HG03135 (cell line): ENCODE measurements around the gene SSH2.

Experiments
- ATAC-seq: cut with Tn5 transposase; IDR thresholded peaks from one replicate; pipeline ENCODE4 v1.9.1; 2021; ENCODE audit warnings: mild to moderate bottlenecking, moderate library complexity; ENCODE audit not compliant: unreplicated experiment

Gene SSH2

DNA sequence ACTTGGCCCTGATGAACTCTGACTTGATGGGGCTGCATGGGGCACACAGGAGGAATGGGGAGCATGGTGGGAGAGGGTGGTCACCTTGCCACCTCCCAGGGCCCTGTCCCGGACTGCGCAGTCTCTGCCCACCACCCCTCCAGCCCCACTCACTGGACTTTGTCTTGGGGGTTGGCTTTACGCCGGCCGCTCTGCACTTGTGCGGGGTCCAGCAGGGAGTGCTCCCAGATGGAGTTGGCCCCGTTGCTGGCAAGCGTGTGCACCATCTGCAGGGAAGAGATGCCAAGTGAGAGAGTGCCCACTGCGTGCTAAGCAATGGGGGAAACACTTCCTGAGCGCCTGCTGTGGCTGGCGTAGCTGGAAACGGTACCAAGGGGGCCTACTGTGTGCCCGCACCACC is 347.3 kb downstream of the SSH2 start:
- ATAC-seq, result no peak

DNA sequence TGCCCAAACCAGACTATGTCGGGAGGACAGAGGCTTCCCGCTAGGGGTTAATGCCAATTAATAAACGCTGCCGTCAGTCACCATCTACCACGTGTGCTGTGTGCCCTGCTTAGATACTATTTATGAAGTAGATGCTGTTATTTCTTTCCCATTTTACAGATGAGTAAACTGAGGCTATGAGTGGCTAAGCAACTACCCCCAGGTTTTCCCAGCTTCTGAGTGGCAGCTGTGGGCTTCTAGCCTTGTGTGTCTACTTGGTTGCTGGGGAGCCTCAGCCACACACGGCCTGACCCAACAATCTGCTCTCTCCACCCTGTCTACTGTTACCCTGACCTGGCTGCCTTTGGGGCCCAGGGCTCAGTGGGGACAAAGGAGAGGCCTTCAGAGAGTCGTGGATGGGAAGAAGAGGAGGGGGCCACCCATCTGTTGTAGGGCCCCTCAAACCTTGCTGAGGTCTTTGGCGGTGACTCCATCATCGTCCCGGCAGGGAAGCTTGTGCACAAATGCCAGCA is 347.7 kb downstream of the SSH2 start:
- ATAC-seq, result no peak

DNA sequence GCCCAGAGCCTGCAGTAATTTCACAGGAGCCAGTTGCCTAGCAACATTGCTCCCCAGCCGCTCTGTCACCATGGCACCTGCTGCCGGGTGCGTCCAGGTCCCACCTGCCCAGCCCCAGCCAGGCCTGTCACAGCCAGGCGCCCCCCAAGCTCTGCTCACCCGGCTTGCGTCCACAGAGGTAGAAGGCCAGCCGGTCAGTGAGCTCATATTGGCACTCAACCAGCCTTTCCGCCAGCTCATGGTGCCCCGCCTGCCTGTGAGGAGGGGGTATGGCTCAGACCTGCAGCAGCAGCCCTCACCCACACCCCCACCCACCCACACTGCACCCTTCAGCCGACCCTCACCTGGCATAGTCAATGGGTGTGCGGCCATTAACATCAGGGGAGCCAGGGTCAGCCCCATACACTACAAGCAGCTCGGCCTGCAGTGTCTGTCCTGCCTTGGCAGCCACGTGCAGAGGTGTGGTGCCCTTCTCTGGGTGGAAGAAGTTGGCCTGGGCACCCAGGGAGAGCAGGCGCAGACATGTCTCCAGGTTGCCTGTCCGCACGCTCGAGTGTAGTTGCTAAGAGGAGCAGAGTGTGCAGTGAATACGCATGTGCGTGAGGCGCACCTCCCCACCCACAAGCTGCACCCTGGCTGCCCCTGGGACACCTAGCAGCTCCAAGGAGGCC is 348.3 kb downstream of the SSH2 start:
- ATAC-seq, result no peak

DNA sequence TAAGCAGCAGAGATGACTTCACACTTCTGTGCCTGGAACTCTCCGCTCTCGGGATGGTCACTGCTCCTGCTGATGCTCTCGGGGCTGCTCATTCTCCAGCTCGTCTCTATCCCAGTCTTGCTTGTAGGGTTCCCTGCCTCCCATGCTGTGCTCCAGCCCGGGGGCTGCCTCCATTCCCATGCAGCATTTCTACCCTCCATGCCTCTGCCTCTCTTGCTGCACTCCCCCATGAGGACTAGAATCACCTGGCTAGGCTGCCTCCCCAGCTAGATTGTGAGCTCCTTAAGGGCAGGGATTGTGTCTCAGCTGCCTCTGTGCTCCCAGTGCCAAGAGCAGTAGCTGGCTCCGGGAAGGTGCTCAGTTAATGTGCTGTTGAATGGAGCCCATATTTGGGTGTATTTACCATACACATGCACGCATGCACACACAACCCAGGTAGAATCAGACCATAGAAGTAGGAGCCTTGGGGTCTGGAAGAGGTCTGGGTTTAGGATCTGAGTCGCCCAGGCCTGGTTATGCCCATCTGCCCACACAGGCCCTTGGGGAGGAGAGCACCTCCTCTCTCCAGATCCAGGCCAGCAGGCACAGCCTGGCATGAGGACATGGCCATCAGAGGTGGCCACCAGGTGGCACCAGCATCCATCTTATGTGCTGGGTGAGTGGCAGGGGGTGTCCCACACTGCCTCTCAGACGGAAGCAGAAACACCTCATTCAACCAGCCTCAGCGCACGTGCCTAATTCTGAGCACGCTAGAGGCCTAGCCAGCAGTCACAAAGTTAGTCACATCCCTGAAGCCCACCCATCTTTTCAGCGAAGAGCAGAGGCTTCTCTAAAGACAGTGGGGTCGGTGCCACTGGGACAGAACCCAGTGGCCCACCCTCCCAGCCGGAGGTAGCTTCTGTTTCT is 349.9 kb downstream of the SSH2 start:
- ATAC-seq, result peak; percentile 78

DNA sequence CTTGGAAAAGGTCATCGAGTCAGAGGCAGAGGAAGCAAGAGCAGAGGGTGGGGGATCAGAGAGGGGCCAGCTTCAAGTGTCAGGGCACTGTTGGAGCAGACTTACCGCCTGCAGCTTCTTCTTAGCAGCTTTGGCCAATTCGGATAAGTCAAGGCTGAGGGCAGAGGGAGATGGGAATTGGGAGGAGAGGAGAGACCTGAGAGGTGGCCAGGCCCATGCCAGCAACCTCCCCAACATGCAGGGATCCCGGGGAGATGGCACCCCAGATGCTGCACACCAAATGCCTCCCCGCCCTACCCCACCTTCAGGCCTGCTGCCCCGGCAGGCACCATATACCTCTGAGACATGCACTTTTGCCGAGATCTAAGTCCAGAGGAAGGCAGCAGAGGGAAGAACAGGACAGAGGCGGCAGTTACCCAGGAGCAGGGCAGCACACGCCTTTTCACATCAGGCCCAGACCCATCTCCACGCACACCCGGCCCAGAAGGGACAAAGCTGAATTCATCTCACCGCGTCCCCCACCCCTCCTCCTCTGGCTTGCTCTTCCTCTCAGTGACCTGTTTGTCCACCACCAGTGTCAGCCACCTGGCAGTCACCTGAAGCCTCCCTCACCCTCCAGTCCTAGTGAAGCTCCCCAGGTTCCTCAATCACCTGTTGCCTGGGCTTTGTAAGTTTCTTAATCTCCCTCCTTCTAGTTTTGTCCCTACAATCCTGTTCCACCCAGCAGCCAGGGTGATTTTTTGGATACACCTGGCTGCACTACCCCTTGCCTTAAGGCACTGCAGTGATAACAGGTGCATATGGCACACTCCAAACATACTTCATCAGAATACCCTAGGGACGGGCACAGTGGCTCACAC is 351.2 kb downstream of the SSH2 start:
- no peak for ATAC-seq

DNA sequence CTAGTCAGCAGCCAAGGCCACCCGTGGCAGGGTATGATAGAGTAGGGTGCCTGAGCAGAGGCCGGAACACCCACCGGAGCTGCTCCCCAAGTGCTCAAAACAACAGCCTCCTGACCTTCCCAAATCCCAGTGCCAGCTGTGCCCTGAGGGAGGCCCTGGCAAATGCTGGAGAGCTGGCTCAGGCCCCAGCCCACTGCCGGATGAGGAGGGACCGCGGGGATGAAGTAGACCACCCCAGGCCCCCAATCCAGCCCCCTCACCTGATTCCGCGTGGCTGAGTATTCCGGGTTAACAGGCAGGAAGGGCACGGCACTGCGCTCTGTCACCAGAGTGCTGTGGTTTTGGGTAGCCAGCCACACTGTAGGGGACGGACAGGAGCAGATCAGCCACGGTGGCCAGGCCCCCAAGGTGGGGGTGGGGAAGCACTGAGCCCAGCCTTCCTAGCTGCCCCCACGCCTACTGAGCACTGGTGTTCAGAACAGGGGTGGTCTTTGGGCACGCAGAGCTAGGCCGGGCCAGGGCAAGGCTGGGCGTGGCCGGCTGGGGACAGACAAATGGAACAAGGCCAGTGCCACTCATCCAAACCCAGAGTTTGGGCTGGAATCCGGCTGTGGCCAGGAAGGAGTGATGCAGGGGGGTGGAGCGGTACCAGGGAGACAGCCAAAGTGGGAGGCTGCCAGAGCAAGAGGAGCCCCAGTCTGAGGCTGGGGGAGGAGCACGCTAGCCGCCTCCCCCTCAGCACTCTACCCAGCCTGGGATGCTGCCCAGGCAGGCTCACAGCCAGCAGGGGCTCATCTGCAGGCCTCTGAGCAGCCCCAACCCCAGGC is 352.4 kb downstream of the SSH2 start:
- ATAC-seq, result no peak

DNA sequence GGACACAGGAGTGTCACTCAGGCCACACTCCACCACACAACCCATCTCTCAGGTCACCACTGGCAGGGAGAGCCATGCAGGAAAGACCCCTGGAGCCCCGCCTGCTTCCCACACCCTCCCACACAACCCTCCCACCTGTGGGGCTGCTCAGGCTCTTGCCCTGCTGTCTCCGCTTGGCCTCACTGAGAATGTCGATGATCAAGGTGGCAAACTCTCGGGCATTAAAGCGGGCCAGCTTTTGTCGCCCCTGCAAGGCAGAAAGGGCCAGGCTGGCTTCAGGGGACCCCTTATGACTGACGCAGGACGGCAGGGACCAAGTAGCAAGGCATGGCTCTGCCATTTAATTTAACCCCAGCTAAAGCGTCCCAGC is 353.0 kb downstream of the SSH2 start:
- ATAC-seq, result no peak

DNA sequence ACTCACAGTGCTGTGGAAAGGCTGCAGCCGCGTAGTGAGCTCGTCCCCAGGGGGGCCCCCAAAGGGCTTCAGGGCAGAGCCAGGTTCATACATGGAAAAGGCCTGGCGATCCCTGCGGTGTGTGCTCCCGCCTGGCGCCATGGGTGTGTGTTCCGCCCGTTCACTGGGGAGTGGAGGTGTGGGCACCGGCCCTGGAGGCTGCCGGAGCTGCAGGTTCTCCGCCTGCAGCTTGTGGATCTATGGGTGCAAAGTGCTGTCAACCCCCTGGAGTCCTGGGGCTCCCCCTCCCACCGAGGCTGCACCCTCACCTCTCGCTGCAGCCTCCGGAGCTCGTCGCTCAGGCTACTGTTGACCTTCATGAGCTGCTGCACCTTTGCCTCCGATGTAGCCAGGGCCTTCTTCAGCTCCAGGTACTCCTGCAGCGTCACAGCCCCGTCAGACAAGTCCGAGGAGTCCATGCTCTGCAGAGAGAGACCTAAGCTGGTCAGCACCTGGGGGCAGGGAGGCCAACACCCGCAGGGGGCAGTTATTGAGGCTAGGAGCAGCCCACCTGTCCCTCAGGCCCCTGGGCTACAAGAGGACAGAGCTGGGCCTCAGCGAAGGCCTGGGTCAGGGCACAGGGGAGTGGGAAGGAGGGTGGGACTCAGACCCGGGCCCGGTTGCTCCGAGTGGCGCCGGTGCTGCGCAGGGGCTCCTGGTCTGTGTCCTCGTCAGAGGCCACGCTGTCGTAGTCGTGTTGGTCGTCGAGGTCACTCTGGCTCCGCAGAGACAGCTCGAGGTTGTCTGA is 353.6 kb downstream of the SSH2 start:
- no peak for ATAC-seq
